Measurements from ENCODE around the gene SLC37A1. TPM values are rescaled to one million over a fixed set of nuclear protein-coding genes. Genes with fewer than 3 reads are reported as not detected.

SLC37A1 gene
- total RNA-seq, 1 experiment from 2014 or later = 37.7 TPM

GRCh38 chr21:42522271-42522670 lies 8.6 kb downstream of the SLC37A1 start:
- DNase-seq = no peak
- no peak overlapping the region for H2BK20ac ChIP-seq (ENCODE audit: low read depth, low read length, poor library complexity, severe bottlenecking)
- H2BK15ac ChIP-seq (ENCODE audit: low read depth, low read length) = no peak overlapping the region
- H3K79me2 ChIP-seq (ENCODE audit: insufficient read depth, low read length) = no peaks in the 10 kb centered on the region
- H3K23ac ChIP-seq (ENCODE audit: insufficient read length, low read depth, low read length) = no peak overlapping the region
- no peak overlapping the region for H2BK120ac ChIP-seq (ENCODE audit: low read depth, low read length, poor library complexity, severe bottlenecking)
- H3K27ac ChIP-seq (ENCODE audit: insufficient read length, low read depth, low read length) = no peak overlapping the region
- H3K36me3 Mint-ChIP-seq (ENCODE audit: insufficient read depth in 1 of 3, low read depth in 3 of 3) = peaks cover 13 to 71% (median 52%) of the 10 kb centered on the region in 3 experiments; a peak in 6 of 7 replicates
- H3K4me2 ChIP-seq (ENCODE audit: insufficient read depth, insufficient read length, low read length) = no peak overlapping the region
- no peak overlapping the region for H3K18ac ChIP-seq (ENCODE audit: insufficient read length, low read depth, low read length)
- no peaks in the 10 kb centered on the region for H3K27me3 ChIP-seq (ENCODE audit: insufficient read depth, low read length)
- H3K4me1 ChIP-seq (ENCODE audit: insufficient read depth, low read length) = peaks cover 4% of the 10 kb centered on the region; the same call in 1 of the 2 replicates
- TF ChIP-seq CTCF (conservative IDR thresholded peaks at IDR 0.05) = no peak
- no peaks in the 10 kb centered on the region for H3K79me1 ChIP-seq (ENCODE audit: insufficient read depth, low read depth, low read length, poor library complexity, severe bottlenecking)
- H3K27ac Mint-ChIP-seq = no peak overlapping the region
- no peak overlapping the region for H3K9ac ChIP-seq (ENCODE audit: extremely low read depth, insufficient read length, low read length)
- no peaks in the 10 kb centered on the region for H3K9me3 Mint-ChIP-seq
- no peak overlapping the region for H3K4ac ChIP-seq (ENCODE audit: low read depth, low read length)
- H2BK12ac ChIP-seq (ENCODE audit: insufficient read length, low read depth, low read length) = no peak overlapping the region
- H4K5ac ChIP-seq (ENCODE audit: insufficient read length, low read depth, low read length) = no peak overlapping the region
- no CpG with 5 or more reads among the region's 14 CpGs for whole genome bisulfite sequencing (ENCODE audit: extremely low coverage, insufficient read length, low lambda C conversion rate)
- H3K4me3 Mint-ChIP-seq = no peak overlapping the region
- H4K91ac ChIP-seq (ENCODE audit: insufficient read length, low read depth, low read length) = no peak overlapping the region
- H3K56ac ChIP-seq (ENCODE audit: insufficient read length, low read depth, low read length) = no peak overlapping the region
- H3K4me1 Mint-ChIP-seq = peaks cover 47 to 56% of the 10 kb centered on the region in 2 experiments
- H3K9me3 ChIP-seq (ENCODE audit: control insufficient read depth, low read depth, low read length) = no peaks in the 10 kb centered on the region
- H2AK5ac ChIP-seq (ENCODE audit: insufficient read length, low read length) = no peak overlapping the region
- no peaks in the 10 kb centered on the region for H3K23me2 ChIP-seq (ENCODE audit: insufficient read length, low read depth, low read length, poor library complexity, severe bottlenecking)
- H3T11ph ChIP-seq (ENCODE audit: low read length) = no peak overlapping the region
- no peak overlapping the region for H2AFZ ChIP-seq (ENCODE audit: low read length)
- no peak overlapping the region for H4K8ac ChIP-seq (replicated peaks; ENCODE audit: insufficient read length, low read depth, low read length)
- no peaks in the 10 kb centered on the region for H4K20me1 ChIP-seq (ENCODE audit: control insufficient read depth, insufficient read depth, insufficient read length)
- H3K14ac ChIP-seq (ENCODE audit: insufficient read depth, low read length) = no peak overlapping the region
- H3K27me3 Mint-ChIP-seq (ENCODE audit: low read depth) = no peaks in the 10 kb centered on the region
- H2BK5ac ChIP-seq (ENCODE audit: insufficient read length, low read length) = no peak overlapping the region
